Activated naive CD8-positive, alpha-beta T cell treated with anti-CD3 and anti-CD28 coated beads, Interleukin-2, amount 50 U/mL, for 16 hours (primary cell): Measurements from ENCODE around the gene TMSB15A.
A peak's percentile ranks its signal among the peaks of the same experiment; 100 is the strongest.
"Not testable (repeated sequence)": the region's sequence is repeated elsewhere in the genome, so short reads cannot be mapped to it uniquely, and the experiment has no call there.

Experiments used
- DNase-seq: peaks from one replicate; pipeline ENCODE4 v3.0.0-alpha.2; 2020; ENCODE audit warnings: low read depth, low spot score

The TMSB15A gene

DNA sequence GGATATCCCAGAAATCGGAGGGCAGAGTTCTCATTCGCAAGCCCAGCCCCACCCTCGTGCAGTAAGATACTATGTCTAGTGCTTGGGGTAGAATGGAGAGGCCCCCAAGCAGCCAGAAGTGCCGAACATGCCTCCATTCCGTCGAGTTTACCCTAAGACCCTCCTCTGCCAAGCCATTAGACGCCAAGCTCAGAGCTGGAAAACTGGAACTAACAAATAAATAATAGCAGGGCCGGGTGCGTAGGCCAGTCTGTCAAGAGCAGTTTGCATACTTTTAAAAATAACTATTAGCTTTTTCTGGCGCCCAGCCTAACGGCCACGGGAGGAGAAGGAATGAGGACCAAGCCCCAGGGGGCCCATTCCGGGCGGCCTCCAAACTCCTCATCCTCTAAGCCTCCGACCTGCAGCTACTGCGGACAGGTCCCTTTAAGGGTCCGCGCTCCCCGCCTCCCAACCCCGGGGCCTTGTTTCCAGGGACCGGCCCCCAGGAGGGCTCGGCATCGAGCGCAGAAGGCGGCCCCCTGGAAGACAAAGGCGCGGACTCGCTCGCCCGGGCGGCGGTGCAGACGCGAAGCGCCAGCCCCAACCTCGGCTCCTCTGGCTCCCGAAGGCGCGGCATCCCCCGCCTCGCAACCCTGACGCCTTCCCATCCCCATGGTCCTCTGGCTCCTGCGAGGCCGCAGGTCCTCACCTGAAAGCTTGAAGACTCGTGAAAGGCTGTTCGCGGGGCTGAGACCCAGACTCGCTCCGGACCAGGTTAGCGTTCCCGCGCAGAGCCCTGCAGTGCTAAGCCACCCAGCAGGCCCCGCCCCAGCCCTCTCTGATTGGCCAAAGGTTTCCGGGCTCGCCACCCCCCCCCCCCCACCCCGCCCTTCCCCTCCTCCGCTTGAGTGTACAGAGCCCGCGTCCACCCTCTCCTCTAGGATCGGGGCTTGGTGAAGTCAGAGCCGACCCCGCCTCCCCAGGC lies at the start of gene TMSB15A:
TSS of gene TMSB15A (minus strand) at position 765 of the 967 bp plus-strand sequence.
- DNase-seq = peak; percentile 6

DNA sequence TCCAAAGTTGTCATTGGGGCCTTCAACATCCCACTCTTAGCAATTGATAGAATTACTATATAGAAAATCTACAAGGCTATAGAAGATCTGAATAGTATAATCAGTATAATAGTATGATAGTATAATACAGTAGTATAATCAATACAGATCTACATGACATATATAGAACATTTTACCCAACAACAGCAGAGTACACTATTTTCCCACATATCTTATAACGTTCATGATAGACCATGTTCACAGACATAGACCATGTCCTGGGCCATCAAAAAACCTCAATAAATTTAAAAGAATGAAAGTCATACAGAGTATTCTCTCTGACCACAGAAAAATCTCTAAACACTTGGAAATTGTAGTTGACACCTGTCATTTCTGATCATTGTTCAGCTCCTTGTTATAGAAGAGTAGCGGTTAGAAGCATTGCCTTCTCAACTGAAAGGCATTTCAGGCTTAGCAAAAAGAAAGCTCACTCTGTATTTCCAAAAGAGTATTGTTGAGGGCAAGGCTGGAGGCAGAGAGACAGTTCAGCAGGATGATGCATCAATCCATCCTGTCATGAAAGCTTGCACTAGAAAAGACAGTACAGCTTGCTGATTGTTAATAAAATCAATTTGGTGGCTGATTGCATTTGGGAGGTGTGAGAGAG lies 44.0 kb upstream of the TMSB15A start:
- no peak for DNase-seq

DNA sequence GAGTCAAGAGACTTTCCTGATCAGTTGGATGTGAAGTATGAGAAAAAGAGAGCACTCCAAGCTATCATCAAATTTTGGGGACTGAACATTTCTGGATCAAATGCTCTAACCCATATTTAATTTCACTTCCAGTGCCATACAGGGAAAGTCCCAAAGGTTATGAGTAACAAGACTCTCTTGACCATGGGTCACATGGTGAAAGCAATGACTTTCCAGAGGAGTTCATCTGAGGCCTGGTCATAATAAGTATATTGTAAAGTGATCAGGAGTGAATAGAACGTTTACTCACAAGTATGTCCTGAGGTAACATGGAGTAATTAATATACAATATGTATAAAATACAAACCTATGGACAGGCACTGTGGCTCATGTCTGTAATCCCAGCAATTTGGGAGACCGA lies 42.1 kb upstream of the TMSB15A start:
- no peak for DNase-seq

DNA sequence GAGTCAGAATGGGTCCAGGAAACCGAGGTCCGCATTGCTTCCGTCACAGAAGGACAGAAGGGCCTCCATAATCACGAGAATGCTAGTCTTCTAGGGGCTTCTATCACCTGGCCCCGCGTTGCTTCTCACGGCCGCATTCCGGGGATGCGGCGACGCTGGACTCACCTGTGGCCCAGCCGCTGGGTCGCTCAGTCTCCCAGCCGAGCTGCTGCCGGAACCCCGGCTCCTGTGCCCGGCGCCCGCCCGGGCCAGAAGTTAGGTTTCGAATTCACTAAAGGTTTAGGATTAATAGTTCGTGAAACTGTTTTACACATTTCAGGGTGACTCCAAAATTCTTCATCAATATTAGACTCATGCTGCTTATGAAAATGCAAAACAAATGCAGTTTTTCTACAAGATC lies 31.7 kb upstream of the TMSB15A start:
- no peak for DNase-seq

DNA sequence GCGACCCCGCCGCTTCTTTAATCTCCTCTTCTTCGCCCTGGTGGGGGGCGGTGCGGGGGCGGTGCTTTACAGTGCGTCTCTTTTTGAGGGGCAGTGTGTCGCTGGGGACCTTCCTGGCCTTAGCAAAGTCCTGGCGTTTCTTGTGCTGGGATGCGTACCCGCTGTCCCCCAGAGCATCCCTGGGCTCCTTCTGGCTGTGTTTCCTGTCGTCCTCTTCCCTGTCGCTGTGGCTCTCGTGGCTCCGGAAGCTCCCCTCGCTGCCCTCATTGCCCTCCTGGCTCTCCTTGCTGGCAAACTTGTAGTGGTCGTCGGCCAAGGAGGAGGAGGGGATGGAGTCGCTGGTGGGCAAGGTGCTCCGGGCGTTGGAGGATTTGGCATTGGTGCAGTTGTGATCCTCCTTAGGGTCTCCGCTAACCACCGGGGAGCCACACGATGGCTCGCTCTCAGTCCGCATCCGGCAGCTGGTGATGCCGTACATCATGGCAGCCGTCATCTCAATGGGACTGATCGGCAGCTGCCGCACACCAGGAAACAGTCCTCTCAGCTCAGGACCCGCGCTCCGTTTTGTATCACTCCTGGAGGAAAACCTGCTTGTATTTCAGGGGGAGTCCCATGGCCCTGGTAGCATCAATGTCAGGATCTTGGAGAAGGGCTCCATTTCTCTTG lies 30.4 kb upstream of the TMSB15A start:
- no peak for DNase-seq

DNA sequence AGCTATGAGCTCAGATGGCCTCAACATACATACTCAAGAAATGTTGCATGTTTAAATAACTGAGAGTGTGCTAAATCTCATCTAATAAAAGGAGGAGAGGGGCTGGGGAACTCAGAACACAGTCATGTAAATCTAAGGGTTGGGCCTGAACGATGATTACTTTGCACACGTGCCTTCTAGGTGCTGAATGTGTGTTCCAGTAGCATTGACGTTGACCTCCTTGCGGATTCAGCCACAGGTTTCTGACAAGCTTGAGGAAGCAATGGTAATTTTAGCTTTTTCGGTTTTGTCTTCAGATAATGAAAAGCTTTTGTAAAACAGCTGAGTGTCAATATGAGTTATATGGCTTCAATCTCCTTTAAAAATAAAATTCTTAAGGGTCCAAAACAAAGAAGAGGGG lies 29.6 kb upstream of the TMSB15A start:
- DNase-seq = not testable (repeated sequence)

DNA sequence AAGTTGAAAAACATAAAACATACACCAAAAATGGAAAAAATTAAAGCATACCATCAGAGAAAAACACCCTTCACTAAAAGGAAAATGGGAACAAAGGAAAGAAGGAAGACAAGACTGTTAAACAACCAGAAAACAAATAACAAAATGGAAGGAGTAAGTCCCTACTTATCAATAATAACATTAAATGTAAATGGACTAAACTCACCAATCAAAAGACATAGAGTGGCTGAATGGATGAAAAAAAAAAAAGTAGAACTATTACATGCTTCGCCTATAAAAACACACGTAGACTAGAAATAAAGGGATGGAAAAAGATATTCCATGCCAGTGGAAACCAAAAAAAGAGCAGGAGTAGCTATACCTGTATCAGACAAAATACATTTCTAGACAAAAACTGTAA lies 19.4 kb upstream of the TMSB15A start:
- no peak for DNase-seq

DNA sequence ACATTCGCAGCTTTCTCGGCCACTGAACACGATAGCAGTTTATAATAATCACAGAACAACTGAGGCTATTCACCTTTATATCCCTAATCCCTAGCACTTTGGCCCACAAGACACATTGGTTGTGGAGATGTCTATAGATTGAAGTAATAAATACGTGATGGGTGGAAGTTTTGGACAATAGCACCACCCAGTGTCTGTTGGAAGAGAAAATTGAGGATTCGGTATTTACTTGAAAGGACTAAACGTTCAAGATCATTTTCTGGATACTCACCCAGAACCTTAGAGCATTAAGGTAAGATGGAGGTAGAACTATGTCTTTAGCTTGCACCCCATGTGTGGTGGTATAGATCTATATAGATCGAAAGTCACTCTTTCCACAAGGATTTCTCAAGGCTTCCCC lies 787 bp upstream of the TMSB15A start:
- no peak for DNase-seq

DNA sequence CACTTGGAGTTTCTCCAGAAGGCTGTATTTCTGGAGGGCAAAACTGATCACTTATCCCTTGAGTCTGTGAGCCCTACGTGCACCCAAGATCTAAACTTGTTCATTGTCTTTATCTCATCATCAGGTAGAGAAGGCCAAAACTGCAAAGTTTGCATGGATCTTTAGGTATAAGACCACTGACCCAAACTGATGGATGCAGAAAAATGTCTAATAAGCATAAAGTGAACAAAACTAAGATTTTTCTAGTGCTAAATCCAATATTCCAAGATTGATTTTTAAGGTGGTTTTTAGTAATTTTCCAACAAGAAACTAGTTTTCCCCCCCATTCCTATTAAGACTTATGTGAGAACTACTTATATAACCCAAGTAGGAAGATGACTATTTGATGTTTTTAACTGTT lies 2.0 kb downstream of the TMSB15A start:
- DNase-seq = no peak

DNA sequence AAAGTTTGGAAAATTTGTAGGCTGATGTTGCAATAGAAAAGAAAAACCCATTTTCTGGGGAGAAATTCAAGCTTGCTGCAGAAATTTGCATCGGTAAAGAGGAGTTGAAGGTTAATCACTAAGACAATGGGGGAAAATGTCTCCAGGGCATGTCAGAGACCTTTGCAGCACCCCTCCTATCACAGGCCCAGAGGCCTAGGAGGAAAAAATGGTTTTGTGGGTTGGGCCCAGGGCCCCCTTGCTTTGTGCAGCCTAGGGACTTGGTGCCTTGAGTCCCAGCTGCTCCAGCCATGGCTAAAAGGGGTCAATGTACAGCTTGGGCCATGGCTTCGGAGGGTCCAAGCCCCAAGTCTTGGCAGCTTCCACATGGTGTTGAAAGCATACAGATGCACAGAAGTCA lies 17.8 kb downstream of the TMSB15A start:
- DNase-seq = no peak

DNA sequence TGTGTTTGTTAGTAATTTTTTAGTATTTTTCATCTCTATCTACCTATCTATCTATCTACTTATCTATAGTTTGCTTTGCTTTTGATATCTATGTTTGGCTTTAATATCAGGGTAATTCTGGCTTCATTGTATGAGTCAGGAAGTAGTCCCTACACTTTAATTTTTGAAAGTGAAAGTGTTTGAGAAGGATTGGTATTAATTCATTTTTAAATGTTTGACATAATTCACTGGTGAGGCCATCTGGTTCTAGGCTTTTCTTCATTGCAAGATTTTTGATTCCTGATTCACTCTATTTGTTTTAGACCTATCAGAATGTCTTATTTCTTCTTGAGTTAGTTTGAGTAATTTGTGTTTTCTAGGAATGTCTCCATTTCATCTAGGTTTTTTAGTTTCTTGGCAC lies 24.8 kb downstream of the TMSB15A start:
- DNase-seq = no peak

DNA sequence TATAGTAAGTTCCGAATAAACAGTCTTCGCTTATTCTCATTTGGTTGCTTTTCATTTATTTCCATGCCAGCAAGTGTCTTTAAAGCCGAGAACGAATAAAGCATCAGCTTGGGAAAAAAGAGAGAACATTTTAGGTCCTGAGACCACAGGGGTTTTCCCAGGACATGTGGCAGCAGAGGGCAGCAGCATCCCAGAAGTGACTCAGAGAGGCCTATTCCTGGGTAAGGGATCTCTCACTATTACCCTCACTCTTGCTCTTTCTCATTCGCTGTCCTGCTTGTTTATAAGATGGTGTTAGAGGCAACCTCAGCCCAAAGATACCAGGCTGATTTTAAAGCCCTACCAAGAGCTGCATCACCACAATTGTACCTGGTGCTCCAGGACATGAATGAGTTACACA lies 37.8 kb downstream of the TMSB15A start:
- DNase-seq = not testable (repeated sequence)

DNA sequence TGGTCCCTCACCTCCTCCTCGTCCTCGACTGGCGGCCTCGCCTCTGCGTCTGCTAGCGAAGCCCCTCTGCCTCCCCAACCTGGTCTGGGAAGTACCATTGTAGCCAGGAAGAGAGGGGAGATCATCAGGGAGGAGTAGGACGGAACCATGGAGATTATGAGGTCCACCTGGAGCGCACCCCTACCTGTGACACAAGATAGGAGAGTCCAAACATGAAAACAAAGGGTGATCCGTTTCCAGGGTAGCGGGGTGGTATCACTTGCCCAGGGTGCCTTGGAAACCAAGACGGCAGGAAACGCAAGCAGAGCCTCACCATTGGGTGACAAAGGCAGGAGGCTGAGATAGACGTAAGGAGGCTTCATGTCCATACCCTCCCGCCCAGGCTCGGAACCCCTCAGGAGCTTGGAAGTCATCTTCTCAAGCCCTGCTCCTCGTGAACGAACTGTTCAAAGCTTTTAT lies 44.7 kb downstream of the TMSB15A start, which contains the start of gene TCP11X2:
TSS of gene TCP11X2 (minus strand) at position 51 of the 459 bp plus-strand sequence.
- DNase-seq = not testable (repeated sequence)

DNA sequence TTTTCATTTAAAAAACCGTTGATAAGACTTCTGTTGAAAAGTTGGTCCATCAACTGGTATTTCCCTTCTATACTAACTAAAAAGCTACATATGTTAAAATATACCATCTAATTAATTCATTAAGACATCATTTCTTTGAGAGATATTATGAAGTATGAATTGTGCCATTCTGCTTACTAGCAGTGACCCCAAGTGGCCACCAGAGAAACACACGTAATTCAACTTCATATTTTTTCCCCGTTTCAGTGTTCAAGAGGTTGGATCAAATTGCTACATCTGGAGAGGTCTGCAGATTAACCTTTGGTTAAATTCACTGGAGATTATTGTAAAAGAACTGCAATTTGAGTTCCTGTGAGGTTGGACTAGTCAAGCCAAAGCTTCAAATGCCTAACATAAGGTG lies 46.3 kb downstream of the TMSB15A start:
- not testable (repeated sequence) for DNase-seq
